PFSK-1 (cell line): ENCODE results near the gene PNKD.

Experiments
- POLR2AphosphoS5 ChIP-seq: IDR thresholded peaks from 2 replicates; pipeline ENCODE4 v1.6.1; 2012; ENCODE audit warnings: low read depth, mild to moderate bottlenecking, control low read depth, low read length, moderate library complexity
- REST ChIP-seq, 2 experiments: IDR thresholded peaks; 2 replicates each; pipeline versions ENCODE4 v1.6.1 to v1.8.0; 2011 to 2012; ENCODE audit warnings: low read depth in 2 of 2, low read length in 2 of 2, control low read depth in 1 of 2, inconsistent platforms in 1 of 2, mild to moderate bottlenecking in 1 of 2, moderate library complexity in 1 of 2; ENCODE audit not compliant: insufficient read depth in 1 of 2

DNA sequence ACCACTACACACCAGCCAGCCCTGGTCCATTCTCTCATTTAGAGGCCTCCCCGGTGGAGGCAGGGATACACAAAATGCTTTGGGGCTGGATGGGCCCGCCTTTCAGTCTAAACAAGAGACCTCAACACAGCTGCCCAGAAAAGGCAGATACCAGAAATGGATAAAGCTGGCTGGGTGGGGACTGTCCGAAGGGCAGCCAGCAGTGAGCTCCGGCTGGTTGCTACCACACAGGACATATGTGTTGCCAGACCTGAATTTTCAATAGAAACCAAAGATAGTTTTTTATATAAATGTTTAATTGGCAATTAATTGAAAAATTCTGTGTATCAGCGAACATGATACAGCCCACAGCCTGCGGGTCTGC is 8.1 kb upstream of the PNKD start:
- no peak for TF ChIP-seq POLR2AphosphoS5
- no peak for TF ChIP-seq REST (IDR thresholded peaks at IDR 0.05; ENCODE audit: insufficient read depth in 1 of 2, low read depth in 2 of 2, low read length in 2 of 2)
